Mammary epithelial cell (primary cell): ENCODE measurements around the gene KRT76.

Experiments used
- CTCF ChIP-seq, 2 donors: IDR thresholded peaks in 1 of 2; conservative IDR thresholded peaks in 1 of 2; 2 replicates each; pipeline ENCODE4 v1.5.1; 2011 to 2012; ENCODE audit warnings: inconsistent platforms in 2 of 2, low read length in 2 of 2, mild to moderate bottlenecking in 2 of 2, control low read depth in 1 of 2, low read depth in 1 of 2; ENCODE audit not compliant: insufficient read depth in 1 of 2; ENCODE audit errors: extremely low read depth in 1 of 2
- EZH2 ChIP-seq: IDR thresholded peaks from 2 replicates; pipeline ENCODE4 v1.6.1; 2012; ENCODE audit warnings: low read length, inconsistent platforms, borderline replicate concordance

GRCh38 chr12:52781399-52782082 lies 4.4 kb upstream of the KRT76 start:
- TF ChIP-seq CTCF (conservative IDR thresholded peaks at IDR 0.05 in 1 of 2, IDR thresholded peaks at IDR 0.05 in 1 of 2; ENCODE audit: extremely low read depth in 1 of 2, insufficient read depth in 1 of 2, low read depth in 1 of 2, low read length in 2 of 2) (no peak), EZH2 (no peak)
